ENCODE data around the gene TMEM164. TPM values are rescaled to one million over a fixed set of nuclear protein-coding genes. Genes with fewer than 3 reads are reported as not detected.

The TMEM164 gene
- total and polyA plus RNA-seq, 10 of the 15 experiments (the other 5 are each of a cell fraction or from before 2014, with no cell fraction given), result 0.61 to 18.3 (median 7.0) TPM

DNA sequence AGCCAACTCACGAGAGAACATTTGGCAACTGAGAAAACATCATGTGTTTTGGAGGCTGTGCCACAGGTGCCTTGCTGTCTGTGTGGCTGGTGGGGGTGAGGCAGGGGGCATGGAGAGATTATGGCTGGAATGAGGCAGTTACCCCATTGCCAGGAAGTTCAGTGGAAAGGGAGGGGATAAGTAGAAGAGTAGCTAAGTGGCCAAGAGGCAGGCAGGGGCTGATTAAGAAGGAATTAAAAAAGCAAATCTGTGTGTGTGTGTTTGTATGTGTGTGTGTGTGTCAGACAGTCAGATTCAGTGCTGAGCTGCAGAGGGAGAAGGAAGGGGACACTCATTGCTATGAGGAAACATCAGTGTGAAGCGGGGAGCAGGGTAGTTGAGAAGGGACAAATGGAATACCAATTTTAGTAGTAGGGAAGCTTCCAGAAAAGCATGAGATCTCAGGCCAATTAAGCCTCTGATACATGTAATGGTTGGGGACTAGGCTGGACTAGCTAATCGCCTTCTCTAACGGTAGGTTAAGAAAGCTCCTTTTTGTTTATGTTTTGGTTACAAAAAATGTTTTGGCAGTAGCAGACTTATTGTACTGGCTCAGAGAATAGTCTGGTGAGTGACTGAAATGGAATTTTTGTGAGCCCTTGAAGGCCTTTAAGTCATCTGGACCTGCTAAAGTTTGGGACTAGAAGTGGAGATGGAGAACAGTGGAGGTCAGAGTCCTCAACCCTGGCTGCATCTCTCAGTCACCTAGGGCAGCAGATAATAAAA, 18.5 kb downstream of the TMEM164 start (continued):
- no peak for TF ChIP-seq NFXL1 (IDR thresholded peaks at IDR 0.05; ENCODE audit: borderline replicate concordance)
- TF ChIP-seq RB1 (IDR thresholded peaks at IDR 0.05; ENCODE audit: borderline replicate concordance), result no peak

DNA sequence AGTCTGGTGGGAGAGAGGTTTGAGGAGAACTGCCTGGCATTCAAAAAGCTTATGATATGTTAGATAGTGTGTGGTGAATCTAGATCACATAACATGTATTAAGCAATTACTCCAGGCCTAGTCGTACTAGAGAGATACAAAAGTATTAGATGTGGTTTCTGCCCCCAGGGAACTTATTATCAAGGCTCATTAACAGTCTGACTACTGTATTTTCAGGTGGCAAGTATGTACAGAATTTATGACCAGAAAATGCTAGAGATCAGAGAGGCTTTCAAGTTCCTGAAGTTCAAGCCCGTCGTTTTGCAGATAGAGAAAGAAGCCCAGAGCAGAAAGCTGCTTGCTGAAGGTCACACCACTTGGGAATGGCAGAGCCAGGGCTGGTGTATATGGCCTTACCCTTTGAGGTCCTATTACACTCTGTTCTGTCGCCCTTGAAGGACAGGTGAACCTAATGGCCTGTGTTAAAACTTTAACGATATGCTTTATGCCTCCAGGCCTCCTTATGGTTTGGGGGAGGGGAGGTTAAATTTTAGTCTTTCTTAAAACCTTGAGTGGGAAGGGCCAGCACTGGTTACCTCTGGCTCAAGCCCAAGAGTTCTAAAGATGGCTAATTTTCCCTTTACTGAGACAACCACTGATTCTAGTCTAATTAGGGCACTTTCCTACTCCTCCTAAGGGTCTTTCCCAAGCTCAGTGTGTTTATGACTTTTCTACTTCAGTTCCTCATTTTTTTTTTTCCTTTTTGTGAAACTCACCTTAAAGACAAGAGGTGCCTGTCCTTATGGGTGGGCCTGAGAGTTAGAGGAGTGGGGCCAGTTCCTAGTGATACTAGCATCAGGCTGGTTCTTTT, 19.9 kb downstream of the TMEM164 start:
- SMC1A ChIA-PET (ENCODE audit: uncharacterized antibody, unreplicated experiment), result interaction anchor here (0.8 to 1.4 kb wide), 4 partner anchors 11 to 22 kb away, joined by 3 to 4 read pairs (median 4); no protein-coding TSS in a partner anchor
- TF ChIP-seq BCL11A (IDR thresholded peaks at IDR 0.05; ENCODE audit: low read depth, low read length), result peak; percentile 36; the same call in 1 of the 2 replicates
- TF ChIP-seq, protein P1, sequence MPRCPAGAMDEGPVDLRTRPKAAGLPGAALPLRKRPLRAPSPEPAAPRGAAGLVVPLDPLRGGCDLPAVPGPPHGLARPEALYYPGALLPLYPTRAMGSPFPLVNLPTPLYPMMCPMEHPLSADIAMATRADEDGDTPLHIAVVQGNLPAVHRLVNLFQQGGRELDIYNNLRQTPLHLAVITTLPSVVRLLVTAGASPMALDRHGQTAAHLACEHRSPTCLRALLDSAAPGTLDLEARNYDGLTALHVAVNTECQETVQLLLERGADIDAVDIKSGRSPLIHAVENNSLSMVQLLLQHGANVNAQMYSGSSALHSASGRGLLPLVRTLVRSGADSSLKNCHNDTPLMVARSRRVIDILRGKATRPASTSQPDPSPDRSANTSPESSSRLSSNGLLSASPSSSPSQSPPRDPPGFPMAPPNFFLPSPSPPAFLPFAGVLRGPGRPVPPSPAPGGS (IDR thresholded peaks at IDR 0.05; ENCODE audit: borderline replicate concordance, insufficient read depth, low read depth, low read length, poor library complexity, severe bottlenecking), result no peak
- peak; percentile 88 for TF ChIP-seq MTA2 (IDR thresholded peaks at IDR 0.05; ENCODE audit: low read depth)
- TF ChIP-seq ZNF274 (IDR thresholded peaks at IDR 0.05; ENCODE audit: insufficient read depth, insufficient read length), result no peak
- TF ChIP-seq, protein P2, sequence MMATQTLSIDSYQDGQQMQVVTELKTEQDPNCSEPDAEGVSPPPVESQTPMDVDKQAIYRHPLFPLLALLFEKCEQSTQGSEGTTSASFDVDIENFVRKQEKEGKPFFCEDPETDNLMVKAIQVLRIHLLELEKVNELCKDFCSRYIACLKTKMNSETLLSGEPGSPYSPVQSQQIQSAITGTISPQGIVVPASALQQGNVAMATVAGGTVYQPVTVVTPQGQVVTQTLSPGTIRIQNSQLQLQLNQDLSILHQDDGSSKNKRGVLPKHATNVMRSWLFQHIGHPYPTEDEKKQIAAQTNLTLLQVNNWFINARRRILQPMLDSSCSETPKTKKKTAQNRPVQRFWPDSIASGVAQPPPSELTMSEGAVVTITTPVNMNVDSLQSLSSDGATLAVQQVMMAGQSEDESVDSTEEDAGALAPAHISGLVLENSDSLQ (IDR thresholded peaks at IDR 0.05), result 0 out of 2 replicates have a peak, but pooled peaks have one; percentile 10
- TF ChIP-seq MEF2B (IDR thresholded peaks at IDR 0.05; ENCODE audit: partially characterized antibody, poor library complexity, severe bottlenecking), result peak; percentile 84
- no peak for TF ChIP-seq ASH2L (IDR thresholded peaks at IDR 0.05; ENCODE audit: borderline replicate concordance, low read depth)
- no peak for TF ChIP-seq NFYB (IDR thresholded peaks at IDR 0.05; ENCODE audit: insufficient read depth, low read depth, low read length)
- no peak for TF ChIP-seq RCOR1 (conservative IDR thresholded peaks at IDR 0.05; ENCODE audit: low read depth, low read length)
- TF ChIP-seq SPI1 (IDR thresholded peaks at IDR 0.05; ENCODE audit: borderline replicate concordance, insufficient read depth, low read depth, low read length), result peak; percentile 72; the same call in 1 of the 2 replicates
- TF ChIP-seq NFIC (IDR thresholded peaks at IDR 0.05; ENCODE audit: low read depth, low read length), result no peak
- no peak for TF ChIP-seq NRF1 (conservative IDR thresholded peaks at IDR 0.05; ENCODE audit: low read depth, low read length)
- no peak for TF ChIP-seq ETV6 (conservative IDR thresholded peaks at IDR 0.05 in 1 of 2, IDR thresholded peaks at IDR 0.05 in 1 of 2; ENCODE audit: borderline replicate concordance in 1 of 2, low read depth in 1 of 2)
- TF ChIP-seq IKZF2 (IDR thresholded peaks at IDR 0.05), result peak; percentile 64 to 75
- 0 out of 2 replicates have a peak, but pooled peaks have one; percentile 30 for TF ChIP-seq IKZF1 (conservative IDR thresholded peaks at IDR 0.05)
- TF ChIP-seq SMAD5 (IDR thresholded peaks at IDR 0.05; ENCODE audit: low read depth), result no peak

More for the DNA sequence above, 19.9 kb downstream of the TMEM164 start:
- BruUV-seq (replicated peaks), result no TSS peak
- 28% methylated on average over 5 of the region's 5 CpGs for WGBS (ENCODE audit: insufficient coverage, insufficient replicate concordance, low lambda C conversion rate, missing lambda C conversion rate)
- peak; percentile 77 for ATAC-seq
- intact Hi-C loops (cut with micrococcal nuclease; ENCODE audit: unreplicated experiment), result no loop called here
- no peaks in the 10 kb centered on the region for H3K79me2 ChIP-seq (ENCODE audit: control insufficient read depth, insufficient read depth, low read length)
- no peaks in the 10 kb centered on the region for H3K27me3 ChIP-seq (replicated peaks in 1 of 2; ENCODE audit: control insufficient read depth in 2 of 2, insufficient read depth in 2 of 2, low read length in 1 of 2)
- in situ Hi-C loops (cut with MboI), result no loop called here
- ChIA-PET CTCF (interaction anchor here (0.6 to 1.4 kb wide), 7 partner anchors 9 to 137 kb away, joined by 3 to 6 read pairs (median 3); partner anchors contain the start of gene TMEM164), RAD21 (ENCODE audit: unreplicated experiment) (interaction anchor here (1.0 to 1.7 kb wide), 4 partner anchors 16 to 132 kb away, joined by 3 read pairs; no protein-coding TSS in a partner anchor), POLR2A (interaction anchor here (1.2 kb wide), 1 partner anchor 20 kb away, joined by 6 read pairs; the partner anchor contains the start of gene TMEM164)
- peaks cover 4% of the 10 kb centered on the region; the same call in 1 of the 2 replicates for H3K4me1 ChIP-seq (ENCODE audit: control insufficient read depth, insufficient read depth, low read length)
- no peaks in the 10 kb centered on the region for H3K9me3 ChIP-seq (replicated peaks; ENCODE audit: control insufficient read depth, insufficient read depth, low read length)
- no peaks in the 10 kb centered on the region; a peak in 1 of 4 replicates for H3K36me3 ChIP-seq (ENCODE audit: control insufficient read depth in 2 of 2, insufficient read depth in 2 of 2, low read length in 1 of 2)
- H3K9ac ChIP-seq (ENCODE audit: control insufficient read depth, insufficient read depth, low read length), result no peak overlapping the region
- H3K4me3 ChIP-seq, result no peak overlapping the region
- H2AFZ ChIP-seq (ENCODE audit: control insufficient read depth, low read depth, low read length), result no peak overlapping the region
- peak overlapping the region; percentile 14; the same call in 1 of the 2 replicates for H3K4me2 ChIP-seq (ENCODE audit: control insufficient read depth, insufficient read depth)
- H4K20me1 ChIP-seq (ENCODE audit: control insufficient read depth, insufficient read depth), result no peaks in the 10 kb centered on the region
- no peak for DNase-seq (ENCODE audit: low read depth, low spot score)
- no peak for FAIRE-seq
- H3K27ac ChIP-seq (ENCODE audit: control insufficient read depth, insufficient read depth), result no peak overlapping the region

Data from GM12878 (cell line).